Glutamatergic neuron (in vitro differentiated cells): ENCODE data around the gene SGCD. TPM values are rescaled to one million over a fixed set of nuclear protein-coding genes. Genes with fewer than 3 reads are reported as not detected.

ENCODE experiments used
- DNase-seq: peaks from one replicate; pipeline ENCODE4 v3.0.0; 2022
- H3K27ac Mint-ChIP-seq: one replicate; pipeline ENCODE4 v1.8.0; 2020; ENCODE audit warnings: mild to moderate bottlenecking, mixed read lengths, inconsistent platforms; ENCODE audit not compliant: unreplicated experiment
- H3K27me3 Mint-ChIP-seq: one replicate; pipeline ENCODE4 v1.8.0; 2020; ENCODE audit warnings: mild to moderate bottlenecking, moderate library complexity, mixed read lengths, inconsistent platforms; ENCODE audit not compliant: unreplicated experiment
- H3K36me3 Mint-ChIP-seq: one replicate; pipeline ENCODE4 v1.8.0; 2020; ENCODE audit warnings: mild to moderate bottlenecking, mixed read lengths, inconsistent platforms; ENCODE audit not compliant: unreplicated experiment
- H3K4me1 Mint-ChIP-seq: one replicate; pipeline ENCODE4 v1.8.0; 2020; ENCODE audit warnings: mild to moderate bottlenecking, low read depth, mixed read lengths, inconsistent platforms; ENCODE audit not compliant: unreplicated experiment
- H3K4me3 Mint-ChIP-seq: one replicate; pipeline ENCODE4 v1.8.0; 2020; ENCODE audit warnings: mild to moderate bottlenecking, mixed read lengths, inconsistent platforms; ENCODE audit not compliant: unreplicated experiment
- H3K9me3 Mint-ChIP-seq: one replicate; pipeline ENCODE4 v1.8.0; 2020; ENCODE audit warnings: mild to moderate bottlenecking, moderate library complexity, mixed read lengths, inconsistent platforms; ENCODE audit not compliant: unreplicated experiment
- total RNA-seq: library from RNA; stranded (reverse); fragmentation: NEBNext Ultra II Directional; extraction: Animal tissue kit (Norgen Biotek cat#: 25700); gene quantifications from one replicate; pipeline ENCODE4 v1.2.1, GENCODE V29; 2021; ENCODE audit not compliant: unreplicated experiment
- TF ChIP-seq, protein P1 (sequence below): fragments of 200-600 bp; sonication (generic); IDR thresholded peaks from one replicate; pipeline ENCODE4 v1.5.0; 2021; ENCODE audit not compliant: partially characterized antibody, unreplicated experiment

SGCD gene
- total RNA-seq, 1 donor from 2014 or later = 0.20 TPM

DNA sequence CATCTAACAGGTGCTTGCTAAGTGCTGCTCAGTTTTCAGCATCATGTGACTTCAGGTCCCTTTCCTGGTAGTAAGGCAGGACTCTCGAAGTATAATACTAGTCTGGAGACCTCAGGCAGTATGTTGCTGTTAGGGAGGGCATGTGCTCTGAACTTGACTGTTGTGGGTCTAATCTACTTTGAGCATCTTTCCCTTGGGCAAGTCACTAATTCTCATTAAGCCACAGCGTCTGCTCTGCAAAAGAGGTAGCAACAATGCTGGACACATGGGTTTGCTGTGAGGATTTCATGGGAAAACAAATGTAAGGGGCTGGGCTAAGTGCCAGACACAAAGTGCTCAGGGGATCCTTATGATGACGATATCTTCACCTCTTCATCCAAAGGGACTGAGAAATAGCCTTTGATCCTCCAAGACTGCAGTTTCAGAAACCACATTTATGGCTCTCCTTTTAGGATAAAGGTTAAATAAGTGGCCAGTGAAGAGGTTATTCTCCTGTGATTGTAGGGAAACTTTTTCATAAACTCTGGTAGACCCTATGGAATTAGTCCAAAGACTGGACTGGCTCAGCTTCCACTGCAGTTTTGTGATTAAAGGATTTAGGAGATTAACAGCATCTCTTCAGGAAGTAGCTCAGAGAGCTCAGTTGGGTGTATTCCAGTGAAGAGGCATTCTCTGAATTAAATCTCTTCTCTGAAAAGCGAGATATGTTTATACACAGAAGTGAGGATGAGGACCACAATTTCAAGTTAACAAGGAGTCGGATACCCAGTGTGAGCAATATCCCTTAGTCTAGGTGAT lies 216.6 kb downstream of the SGCD start:
- TF ChIP-seq, protein P1, sequence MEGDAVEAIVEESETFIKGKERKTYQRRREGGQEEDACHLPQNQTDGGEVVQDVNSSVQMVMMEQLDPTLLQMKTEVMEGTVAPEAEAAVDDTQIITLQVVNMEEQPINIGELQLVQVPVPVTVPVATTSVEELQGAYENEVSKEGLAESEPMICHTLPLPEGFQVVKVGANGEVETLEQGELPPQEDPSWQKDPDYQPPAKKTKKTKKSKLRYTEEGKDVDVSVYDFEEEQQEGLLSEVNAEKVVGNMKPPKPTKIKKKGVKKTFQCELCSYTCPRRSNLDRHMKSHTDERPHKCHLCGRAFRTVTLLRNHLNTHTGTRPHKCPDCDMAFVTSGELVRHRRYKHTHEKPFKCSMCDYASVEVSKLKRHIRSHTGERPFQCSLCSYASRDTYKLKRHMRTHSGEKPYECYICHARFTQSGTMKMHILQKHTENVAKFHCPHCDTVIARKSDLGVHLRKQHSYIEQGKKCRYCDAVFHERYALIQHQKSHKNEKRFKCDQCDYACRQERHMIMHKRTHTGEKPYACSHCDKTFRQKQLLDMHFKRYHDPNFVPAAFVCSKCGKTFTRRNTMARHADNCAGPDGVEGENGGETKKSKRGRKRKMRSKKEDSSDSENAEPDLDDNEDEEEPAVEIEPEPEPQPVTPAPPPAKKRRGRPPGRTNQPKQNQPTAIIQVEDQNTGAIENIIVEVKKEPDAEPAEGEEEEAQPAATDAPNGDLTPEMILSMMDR = no peak
- no peak for DNase-seq
- H3K9me3 Mint-ChIP-seq = no peaks in the 10 kb centered on the region
- H3K27ac Mint-ChIP-seq = no peak overlapping the region
- H3K4me3 Mint-ChIP-seq = no peak overlapping the region
- no peaks in the 10 kb centered on the region for H3K27me3 Mint-ChIP-seq
- H3K4me1 Mint-ChIP-seq = no peaks in the 10 kb centered on the region
- no peaks in the 10 kb centered on the region for H3K36me3 Mint-ChIP-seq

- Mint-ChIP-seq H3K36me3 (no peaks in the 10 kb centered on the region), H3K4me1 (peaks cover 11% of the 10 kb centered on the region), H3K9me3 (no peaks in the 10 kb centered on the region), H3K27me3 (no peaks in the 10 kb centered on the region), H3K27ac (no peak overlapping the region), H3K4me3 (no peak overlapping the region)
- DNase-seq = no peak
- TF ChIP-seq, protein P1 = no peak
These were observed 225.9 kb downstream of the SGCD start for GRCh38 chr5:156552855-156553358.

DNA sequence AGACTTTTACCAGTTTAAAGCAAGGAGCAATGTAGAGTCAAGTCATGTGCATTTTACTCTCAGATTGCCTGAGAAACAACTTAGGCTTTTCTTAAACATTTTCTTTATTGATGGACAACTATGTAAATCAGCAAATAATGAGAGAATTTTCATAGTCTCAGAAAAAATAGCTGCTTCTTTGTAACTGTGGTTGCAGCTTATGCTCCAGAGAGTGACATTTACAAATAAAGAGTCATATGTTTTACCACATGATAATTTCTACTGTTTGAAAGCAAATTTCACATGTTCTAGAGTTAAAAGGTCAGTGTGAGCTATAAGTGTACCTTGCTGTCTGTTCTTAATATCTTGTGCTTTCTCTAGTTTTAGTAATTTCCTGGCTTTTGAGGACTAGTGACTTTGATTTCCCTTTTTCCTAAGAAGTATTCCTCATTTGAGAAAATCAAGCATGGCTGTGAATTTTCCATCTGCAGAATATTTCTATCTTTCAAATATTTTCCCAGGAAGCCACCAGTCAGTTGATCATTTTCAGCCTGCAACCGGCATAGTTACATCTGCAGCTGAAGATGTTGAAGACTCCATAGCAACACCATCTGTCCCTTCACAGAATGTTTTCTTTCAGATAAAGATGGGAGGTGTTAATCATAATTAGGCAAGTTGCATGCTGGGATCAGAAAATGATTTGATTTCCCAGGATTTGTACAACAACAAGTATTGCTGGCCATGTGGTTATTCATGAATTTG lies 229.9 kb downstream of the SGCD start:
- TF ChIP-seq, protein P1 = no peak
- DNase-seq = no peak
- H3K27me3 Mint-ChIP-seq = no peaks in the 10 kb centered on the region
- no peaks in the 10 kb centered on the region for H3K36me3 Mint-ChIP-seq
- H3K9me3 Mint-ChIP-seq = no peaks in the 10 kb centered on the region
- H3K4me1 Mint-ChIP-seq = peaks cover 11% of the 10 kb centered on the region
- H3K27ac Mint-ChIP-seq = peak overlapping the region; percentile 74
- H3K4me3 Mint-ChIP-seq = no peak overlapping the region

DNA sequence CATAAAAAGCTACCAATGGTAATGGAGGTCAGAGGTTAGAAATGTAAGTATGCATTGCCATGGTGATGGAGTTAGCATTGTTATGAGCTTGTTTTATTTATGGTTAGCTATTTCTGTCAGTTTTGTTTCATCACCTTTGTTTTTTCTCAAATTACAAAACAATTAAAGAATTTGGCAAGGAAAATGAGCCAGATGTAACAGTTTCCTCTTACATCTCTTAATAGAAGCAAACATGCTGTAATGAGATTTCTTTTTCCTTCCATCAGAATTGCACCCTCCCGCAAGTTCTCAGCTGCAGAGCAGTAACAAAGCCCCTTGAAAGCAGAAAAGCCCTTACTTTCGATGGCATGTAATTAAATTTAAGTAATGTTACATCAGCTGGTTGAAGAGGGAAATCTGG lies 233.0 kb downstream of the SGCD start:
- H3K36me3 Mint-ChIP-seq = no peaks in the 10 kb centered on the region
- no peak overlapping the region for H3K4me3 Mint-ChIP-seq
- DNase-seq = no peak
- H3K9me3 Mint-ChIP-seq = no peaks in the 10 kb centered on the region
- TF ChIP-seq, protein P1 = no peak
- peaks cover 11% of the 10 kb centered on the region for H3K4me1 Mint-ChIP-seq
- no peak overlapping the region for H3K27ac Mint-ChIP-seq
- H3K27me3 Mint-ChIP-seq = no peaks in the 10 kb centered on the region

GRCh38 chr5:156561651-156562050 lies 234.7 kb downstream of the SGCD start:
- H3K4me1 Mint-ChIP-seq = peaks cover 4% of the 10 kb centered on the region
- H3K36me3 Mint-ChIP-seq = no peaks in the 10 kb centered on the region
- H3K27me3 Mint-ChIP-seq = no peaks in the 10 kb centered on the region
- no peak overlapping the region for H3K27ac Mint-ChIP-seq
- no peak overlapping the region for H3K4me3 Mint-ChIP-seq
- H3K9me3 Mint-ChIP-seq = no peaks in the 10 kb centered on the region
- no peak for DNase-seq
- TF ChIP-seq, protein P1 = no peak
